Neuronal stem cell (in vitro differentiated cells): ENCODE results near the gene TTC23.
"Not testable (repeated sequence)": the region's sequence is repeated elsewhere in the genome, so short reads cannot be mapped to it uniquely, and the experiment has no call there.

Experiments used
- DNase-seq: peaks from one replicate; pipeline ENCODE4 v3.0.0-alpha.2; 2013; ENCODE audit warnings: low spot score
- H2AFZ ChIP-seq: one replicate; pipeline ENCODE4 v1.6.1; 2013; ENCODE audit warnings: mild to moderate bottlenecking, low read length, inconsistent platforms
- H2AK5ac ChIP-seq: 2 replicates; pipeline ENCODE4 v1.6.1; 2013; ENCODE audit warnings: low read depth, mild to moderate bottlenecking, inconsistent platforms, low read length, moderate library complexity, mixed read lengths
- H2BK120ac ChIP-seq: 2 replicates; pipeline ENCODE4 v1.6.1; 2013; ENCODE audit warnings: low read depth, mild to moderate bottlenecking, inconsistent platforms, low read length, moderate library complexity, mixed read lengths
- H2BK12ac ChIP-seq: one replicate; pipeline ENCODE4 v1.6.1; 2013; ENCODE audit warnings: low read length, inconsistent platforms
- H2BK15ac ChIP-seq: 2 replicates; pipeline ENCODE4 v1.6.1; 2013; ENCODE audit warnings: mild to moderate bottlenecking, low read length, inconsistent platforms, mixed read lengths
- H2BK5ac ChIP-seq: one replicate; pipeline ENCODE4 v1.6.1; 2013; ENCODE audit warnings: inconsistent platforms, mild to moderate bottlenecking, low read length, moderate library complexity
- H3K14ac ChIP-seq: one replicate; pipeline ENCODE4 v1.6.1; 2013; ENCODE audit warnings: low read length, inconsistent platforms
- H3K18ac ChIP-seq: 2 replicates; pipeline ENCODE4 v1.6.1; 2013; ENCODE audit warnings: low read length, inconsistent platforms
- H3K23ac ChIP-seq: 2 replicates; pipeline ENCODE4 v1.6.1; 2013; ENCODE audit warnings: low read depth, mild to moderate bottlenecking, mixed read lengths, low read length, inconsistent platforms; ENCODE audit not compliant: poor library complexity
- H3K27ac ChIP-seq: replicated peaks from 3 replicates; pipeline ENCODE4 v1.5.1; 2013; ENCODE audit warnings: low read length, inconsistent platforms
- H3K27me3 ChIP-seq, 3 experiments: 2 replicates each; pipeline ENCODE4 v1.6.1; 2013; ENCODE audit warnings: low read length in 3 of 3, mild to moderate bottlenecking in 2 of 3, inconsistent platforms in 1 of 3, low read depth in 1 of 3, mixed read lengths in 1 of 3, moderate library complexity in 1 of 3; ENCODE audit not compliant: control insufficient read depth in 3 of 3, insufficient read depth in 3 of 3
- H3K36me3 ChIP-seq, 2 donors: replicated peaks in 1 of 2; 2 replicates each; pipeline ENCODE4 v1.6.1; 2013; ENCODE audit warnings: low read length in 2 of 2; ENCODE audit not compliant: control insufficient read depth in 2 of 2, insufficient read depth in 2 of 2
- H3K4ac ChIP-seq: 2 replicates; pipeline ENCODE4 v1.6.1; 2013; ENCODE audit warnings: inconsistent platforms, mild to moderate bottlenecking, low read length, moderate library complexity
- H3K4me1 ChIP-seq, 2 donors: 1 replicate in 1 of 2; 2 replicates in 1 of 2; pipeline ENCODE4 v1.6.1; 2013; ENCODE audit warnings: low read length in 2 of 2, low read depth in 1 of 2; ENCODE audit not compliant: control insufficient read depth in 2 of 2, insufficient read depth in 1 of 2
- H3K4me2 ChIP-seq: one replicate; pipeline ENCODE4 v1.6.1; 2013; ENCODE audit warnings: mild to moderate bottlenecking, low read length, inconsistent platforms; ENCODE audit not compliant: insufficient read depth, poor library complexity, severe bottlenecking
- H3K4me3 ChIP-seq, 2 donors: 2 replicates each; pipeline ENCODE4 v1.5.1; 2013; ENCODE audit warnings: low read length in 2 of 2, mild to moderate bottlenecking in 2 of 2, inconsistent platforms in 1 of 2, moderate library complexity in 1 of 2
- H3K79me1 ChIP-seq: one replicate; pipeline ENCODE4 v1.6.1; 2013; ENCODE audit warnings: low read depth, mild to moderate bottlenecking, inconsistent platforms, low read length, moderate library complexity
- H3K9ac ChIP-seq: one replicate; pipeline ENCODE4 v1.6.1; 2013; ENCODE audit warnings: mild to moderate bottlenecking, low read depth, low read length, inconsistent platforms; ENCODE audit not compliant: poor library complexity
- H3K9me3 ChIP-seq, 2 donors: replicated peaks in 1 of 2; 2 replicates each; pipeline versions ENCODE3 to v1.6.1; 2013; ENCODE audit warnings: low read length in 2 of 2, mild to moderate bottlenecking in 2 of 2, inconsistent platforms in 1 of 2, low read depth in 1 of 2, mixed read lengths in 1 of 2, moderate library complexity in 1 of 2; ENCODE audit not compliant: control insufficient read depth in 2 of 2, insufficient read depth in 1 of 2
- H4K8ac ChIP-seq: one replicate; pipeline ENCODE4 v1.6.1; 2013; ENCODE audit warnings: low read depth, mild to moderate bottlenecking, inconsistent platforms, low read length, moderate library complexity
- H4K91ac ChIP-seq: one replicate; pipeline ENCODE4 v1.6.1; 2013; ENCODE audit warnings: low read length, low read depth, mild to moderate bottlenecking, inconsistent platforms; ENCODE audit not compliant: poor library complexity
- WGBS, 2 donors: extraction: QIAGEN DNeasy Blood & Tissue Kit; methylation state at CpG; one replicate each; pipeline ENCODE4 v1.1.7; 2013; ENCODE audit warnings: missing lambda C conversion rate in 2 of 2, mixed read lengths in 1 of 2; ENCODE audit not compliant: insufficient read length in 2 of 2, insufficient replicate concordance in 1 of 2; ENCODE audit errors: extremely low coverage in 2 of 2; 5-methylcytosine and 5-hydroxymethylcytosine counted together

TTC23 gene

GRCh38 chr15:99197856-99198255 is 51.5 kb downstream of the TTC23 start:
- no peak overlapping the region for H2AFZ ChIP-seq
- no peak overlapping the region for H2AK5ac ChIP-seq
- no peaks in the 10 kb centered on the region for H3K4me1 ChIP-seq
- no peak overlapping the region for H4K8ac ChIP-seq
- no peak overlapping the region for H3K27ac ChIP-seq
- H2BK5ac ChIP-seq = no peak overlapping the region
- no peak overlapping the region for H2BK15ac ChIP-seq
- H3K27me3 ChIP-seq = no peaks in the 10 kb centered on the region
- H3K36me3 ChIP-seq = peaks cover 7 to 40% of the 10 kb centered on the region in 2 donors
- no peak overlapping the region for H3K18ac ChIP-seq
- no peak for DNase-seq
- no peak overlapping the region for H3K4me3 ChIP-seq
- no peak overlapping the region for H4K91ac ChIP-seq
- H3K4ac ChIP-seq = no peak overlapping the region
- H3K79me1 ChIP-seq = no peaks in the 10 kb centered on the region
- no peak overlapping the region for H3K23ac ChIP-seq
- H3K4me2 ChIP-seq = no peak overlapping the region
- no CpG with 5 or more reads among the region's 3 CpGs for WGBS, 2 donors
- H3K9ac ChIP-seq = no peak overlapping the region
- no peak overlapping the region for H3K14ac ChIP-seq
- peaks cover 0 to 9% of the 10 kb centered on the region in 2 donors for H3K9me3 ChIP-seq
- H2BK120ac ChIP-seq = no peak overlapping the region
- H2BK12ac ChIP-seq = no peak overlapping the region

- not testable (repeated sequence) for H3K27ac ChIP-seq, H3K4me1 ChIP-seq, H2AFZ ChIP-seq, H3K4me2 ChIP-seq, H3K14ac ChIP-seq, H3K23ac ChIP-seq, H2BK5ac ChIP-seq, H3K9ac ChIP-seq, H2BK15ac ChIP-seq, H3K79me1 ChIP-seq, H3K4ac ChIP-seq, H3K27me3 ChIP-seq, H2BK120ac ChIP-seq, H3K4me3 ChIP-seq, DNase-seq, H3K18ac ChIP-seq, H2AK5ac ChIP-seq, H4K91ac ChIP-seq, H4K8ac ChIP-seq, H2BK12ac ChIP-seq
- Histone ChIP-seq H3K36me3 (peaks cover 10 to 39% of the 10 kb centered on the region in 2 donors), H3K9me3 (peaks cover 0 to 21% of the 10 kb centered on the region in 2 donors)
- WGBS, 2 donors = no CpG with 5 or more reads among the region's 1 CpG
Observed at GRCh38 chr15:99192181-99192580, 57.2 kb downstream of the TTC23 start.

- no peak overlapping the region for H2BK5ac ChIP-seq
- no peak overlapping the region for H3K4me2 ChIP-seq
- peaks cover 10 to 28% of the 10 kb centered on the region in 2 donors for H3K36me3 ChIP-seq
- no peak overlapping the region for H3K27ac ChIP-seq
- no peak overlapping the region for H4K8ac ChIP-seq
- H3K9me3 ChIP-seq = peaks cover 0 to 13% of the 10 kb centered on the region in 2 donors
- DNase-seq = no peak
- H2AK5ac ChIP-seq = no peak overlapping the region
- no peaks in the 10 kb centered on the region for H3K79me1 ChIP-seq
- H3K27me3 ChIP-seq = no peaks in the 10 kb centered on the region
- H3K18ac ChIP-seq = no peak overlapping the region
- H3K4me1 ChIP-seq = no peaks in the 10 kb centered on the region
- no peak overlapping the region for H2BK12ac ChIP-seq
- no peak overlapping the region for H2BK15ac ChIP-seq
- H4K91ac ChIP-seq = no peak overlapping the region
- no peak overlapping the region for H2BK120ac ChIP-seq
- H3K4ac ChIP-seq = no peak overlapping the region
- H3K4me3 ChIP-seq = no peak overlapping the region
- no peak overlapping the region for H3K14ac ChIP-seq
- no peak overlapping the region for H2AFZ ChIP-seq
- H3K23ac ChIP-seq = no peak overlapping the region
- no peak overlapping the region for H3K9ac ChIP-seq
Observed at GRCh38 chr15:99187936-99188335, 61.4 kb downstream of the TTC23 start.

GRCh38 chr15:99185414-99186130 is 63.8 kb downstream of the TTC23 start:
- Histone ChIP-seq H3K4ac (no peak overlapping the region), H2BK5ac (no peak overlapping the region)
- WGBS, 2 donors = no CpG with 5 or more reads among the region's 4 CpGs

More at GRCh38 chr15:99185414-99186130, 63.8 kb downstream of the TTC23 start:
- Histone ChIP-seq H3K14ac (no peak overlapping the region), H3K9me3 (no peaks in the 10 kb centered on the region), H3K27ac (no peak overlapping the region), H2BK12ac (no peak overlapping the region), H3K79me1 (no peaks in the 10 kb centered on the region), H3K18ac (no peak overlapping the region), H3K4me3 (no peak overlapping the region), H2AK5ac (no peak overlapping the region), H3K36me3 (peaks cover 4 to 10% of the 10 kb centered on the region in 2 donors), H3K23ac (no peak overlapping the region), H3K9ac (no peak overlapping the region), H3K27me3 (no peaks in the 10 kb centered on the region), H3K4me1 (peaks cover 2% of the 10 kb centered on the region in 2 donors), H2BK15ac (no peak overlapping the region), H4K91ac (no peak overlapping the region), H3K4me2 (no peak overlapping the region), H2AFZ (no peak overlapping the region), H4K8ac (no peak overlapping the region), H2BK120ac (no peak overlapping the region)
- DNase-seq = no peak
